HL-60 (cell line): ENCODE data around the gene WBP2.
A peak's percentile ranks its signal among the peaks of the same experiment; 100 is the strongest.

ENCODE experiments used
- DNase-seq, 2 experiments: peaks; one replicate each; pipeline ENCODE4 v3.0.0-alpha.2; 2010 to 2020; ENCODE audit warnings: low read depth in 1 of 2, low spot score in 1 of 2
- H3K27ac ChIP-seq: fragments of 250-450 bp; sonication (Bioruptor Pico); replicated peaks from 2 replicates; pipeline ENCODE4 v1.5.1; 2020; ENCODE audit warnings: mild to moderate bottlenecking, moderate library complexity
- H3K27me3 ChIP-seq: fragments of 250-450 bp; sonication (Bioruptor Pico); 2 replicates; pipeline ENCODE4 v1.5.1; 2021; ENCODE audit warnings: mild to moderate bottlenecking, moderate library complexity; ENCODE audit not compliant: insufficient read depth, poor library complexity, severe bottlenecking
- H3K4me3 ChIP-seq: replicated peaks from 2 replicates; pipeline ENCODE4 v1.5.1; 2011; ENCODE audit warnings: mild to moderate bottlenecking, control low read depth, low read length; ENCODE audit not compliant: insufficient read depth
- CTCF ChIP-seq: IDR thresholded peaks from one replicate; pipeline ENCODE4 v1.5.1; 2011; ENCODE audit warnings: low read length, control low read depth, inconsistent platforms; ENCODE audit not compliant: insufficient read depth
- GABPA ChIP-seq: IDR thresholded peaks from 2 replicates; pipeline ENCODE4 v1.6.1; 2012; ENCODE audit warnings: low read depth
- POLR2AphosphoS5 ChIP-seq: IDR thresholded peaks from 2 replicates; pipeline ENCODE4 v1.6.1; 2012; ENCODE audit warnings: low read depth
- SPI1 ChIP-seq: IDR thresholded peaks from 2 replicates; pipeline ENCODE4 v1.6.1; 2012; ENCODE audit warnings: low read depth, mild to moderate bottlenecking, borderline replicate concordance
- long read RNA-seq: library from polyadenylated mRNA; unstranded; transcript quantifications from one replicate; pipeline ENCODE4 v2.0.0, GENCODE V29; 2020
- TF ChIP-seq, protein P1 (sequence below): IDR thresholded peaks from 2 replicates; pipeline ENCODE4 v1.6.1; 2012; ENCODE audit warnings: low read depth; ENCODE audit not compliant: insufficient replicate concordance

WBP2 gene
- long read RNA-seq, transcript WBP2-201 (8 exons, 1,944 nt) = major isoform, 330 of 372 reads
- long read RNA-seq, partial matches to known transcripts = 9 of 372 reads
- long read RNA-seq, other reads (novel, unspliced or antisense) = 26 of 372 reads

- peak within 1 kb of the TSS; percentile 92 for H3K27ac ChIP-seq
- peak within 1 kb of the TSS; percentile 78 for H3K4me3 ChIP-seq
- DNase-seq = peak; percentile 100
- TF ChIP-seq GABPA = peak; percentile 21; the same call in 1 of the 2 replicates
- TF ChIP-seq POLR2AphosphoS5 = peak; percentile 96
- no peak for TF ChIP-seq CTCF
- TF ChIP-seq SPI1 = peak; percentile 84
- TF ChIP-seq, protein P1, sequence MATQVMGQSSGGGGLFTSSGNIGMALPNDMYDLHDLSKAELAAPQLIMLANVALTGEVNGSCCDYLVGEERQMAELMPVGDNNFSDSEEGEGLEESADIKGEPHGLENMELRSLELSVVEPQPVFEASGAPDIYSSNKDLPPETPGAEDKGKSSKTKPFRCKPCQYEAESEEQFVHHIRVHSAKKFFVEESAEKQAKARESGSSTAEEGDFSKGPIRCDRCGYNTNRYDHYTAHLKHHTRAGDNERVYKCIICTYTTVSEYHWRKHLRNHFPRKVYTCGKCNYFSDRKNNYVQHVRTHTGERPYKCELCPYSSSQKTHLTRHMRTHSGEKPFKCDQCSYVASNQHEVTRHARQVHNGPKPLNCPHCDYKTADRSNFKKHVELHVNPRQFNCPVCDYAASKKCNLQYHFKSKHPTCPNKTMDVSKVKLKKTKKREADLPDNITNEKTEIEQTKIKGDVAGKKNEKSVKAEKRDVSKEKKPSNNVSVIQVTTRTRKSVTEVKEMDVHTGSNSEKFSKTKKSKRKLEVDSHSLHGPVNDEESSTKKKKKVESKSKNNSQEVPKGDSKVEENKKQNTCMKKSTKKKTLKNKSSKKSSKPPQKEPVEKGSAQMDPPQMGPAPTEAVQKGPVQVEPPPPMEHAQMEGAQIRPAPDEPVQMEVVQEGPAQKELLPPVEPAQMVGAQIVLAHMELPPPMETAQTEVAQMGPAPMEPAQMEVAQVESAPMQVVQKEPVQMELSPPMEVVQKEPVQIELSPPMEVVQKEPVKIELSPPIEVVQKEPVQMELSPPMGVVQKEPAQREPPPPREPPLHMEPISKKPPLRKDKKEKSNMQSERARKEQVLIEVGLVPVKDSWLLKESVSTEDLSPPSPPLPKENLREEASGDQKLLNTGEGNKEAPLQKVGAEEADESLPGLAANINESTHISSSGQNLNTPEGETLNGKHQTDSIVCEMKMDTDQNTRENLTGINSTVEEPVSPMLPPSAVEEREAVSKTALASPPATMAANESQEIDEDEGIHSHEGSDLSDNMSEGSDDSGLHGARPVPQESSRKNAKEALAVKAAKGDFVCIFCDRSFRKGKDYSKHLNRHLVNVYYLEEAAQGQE = no peak
- H3K27me3 ChIP-seq = no peaks in the 10 kb centered on the region
Measured at GRCh38 chr17:75855310-75856061, at the start of gene WBP2. Gene WBP2, minus strand, starts transcription at chr17:75855335. Its CDS starts 38 bp downstream, at chr17:75855297.

DNA sequence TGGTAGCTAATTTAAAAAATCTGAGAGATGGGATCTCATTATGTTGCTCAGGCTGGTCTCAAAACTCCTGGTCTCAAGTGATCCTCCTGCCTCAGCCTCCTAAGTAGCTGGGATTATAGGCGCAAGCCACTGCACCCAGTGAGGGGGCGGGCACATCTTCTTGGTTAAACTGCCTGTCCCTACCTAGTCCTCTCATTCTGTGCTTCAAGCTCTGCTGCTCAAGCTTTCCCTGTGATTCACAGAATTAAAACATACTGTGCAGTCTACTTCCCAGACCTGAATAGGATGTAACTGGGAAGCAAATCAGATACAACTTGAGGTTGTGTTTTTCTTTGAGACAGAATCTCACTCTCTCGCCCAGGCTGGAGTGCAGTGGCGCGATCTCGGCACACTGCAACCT, 47.3 kb upstream of the WBP2 start:
- no peak for TF ChIP-seq GABPA
- no peak for TF ChIP-seq POLR2AphosphoS5
- TF ChIP-seq SPI1 = no peak
- TF ChIP-seq CTCF = no peak
- TF ChIP-seq, protein P1 = no peak
- Histone ChIP-seq H3K27ac (no peak overlapping the region), H3K27me3 (no peaks in the 10 kb centered on the region), H3K4me3 (no peak overlapping the region)
- DNase-seq = no peak

GRCh38 chr17:75901727-75902126, 46.6 kb upstream of the WBP2 start:
- no peak for DNase-seq
- Histone ChIP-seq H3K4me3 (no peak overlapping the region), H3K27ac (no peak overlapping the region), H3K27me3 (no peaks in the 10 kb centered on the region)
- TF ChIP-seq SPI1 = no peak
- TF ChIP-seq, protein P1 = no peak
- TF ChIP-seq CTCF = no peak
- no peak for TF ChIP-seq GABPA
- TF ChIP-seq POLR2AphosphoS5 = no peak
